HG03460 (cell line): ENCODE measurements around the gene ANO10.
"Not testable (repeated sequence)": the region's sequence is repeated elsewhere in the genome, so short reads cannot be mapped to it uniquely, and the experiment has no call there.

Experiments
- ATAC-seq: cut with Tn5 transposase; IDR thresholded peaks from one replicate; pipeline ENCODE4 v1.9.1; 2021; ENCODE audit not compliant: unreplicated experiment

ANO10 gene

GRCh38 chr3:43481375-43481774 is 140.4 kb downstream of the ANO10 start:
- ATAC-seq, result no peak

DNA sequence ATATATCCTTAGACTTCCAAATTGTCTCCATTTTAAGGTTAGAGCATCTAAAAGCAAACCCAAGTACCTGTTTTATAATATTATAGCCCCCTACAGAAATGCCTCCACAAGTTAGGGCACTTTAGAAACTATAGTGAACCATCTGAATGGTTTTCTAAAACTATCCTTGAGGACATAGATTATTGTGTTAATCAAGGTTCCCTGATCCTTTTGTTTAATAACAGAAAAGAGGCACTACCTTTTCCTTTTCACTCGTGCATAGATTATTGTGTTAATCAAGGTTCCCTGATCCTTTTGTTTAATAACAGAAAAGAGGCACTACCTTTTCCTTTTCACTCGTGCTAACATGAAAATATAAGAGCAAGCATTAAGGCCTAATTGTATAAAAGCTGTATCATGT is 143.0 kb downstream of the ANO10 start:
- ATAC-seq, result not testable (repeated sequence)

DNA sequence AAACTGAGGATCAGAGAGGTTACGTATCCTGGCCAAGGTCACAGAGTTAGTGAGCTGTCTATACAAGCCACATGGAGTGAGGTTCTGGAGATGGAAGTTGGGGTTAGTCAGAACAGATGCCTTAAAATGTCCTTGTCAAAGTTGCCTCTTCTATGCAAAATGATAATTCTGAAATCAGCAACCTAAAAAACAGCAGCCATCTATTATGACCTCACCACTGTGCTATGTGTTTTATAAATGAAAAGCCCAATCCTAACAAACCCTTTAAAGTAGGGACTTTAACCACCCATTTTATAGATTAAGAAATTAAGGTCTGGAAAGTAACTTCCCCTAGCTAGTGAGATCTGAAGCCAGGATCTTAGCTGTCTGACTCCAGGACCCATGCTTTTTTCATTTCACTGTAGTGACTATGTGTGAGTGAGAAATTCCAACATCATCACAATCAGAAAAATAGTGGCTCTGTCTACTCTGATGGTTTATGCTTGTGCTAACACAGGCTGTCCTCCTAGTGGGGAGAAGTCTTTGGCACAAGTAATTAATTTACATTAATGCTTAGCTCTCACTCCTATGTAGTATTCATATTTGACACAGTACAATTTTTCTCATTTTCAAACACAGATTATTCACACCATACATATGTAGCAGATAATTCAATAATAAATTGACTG is 143.6 kb downstream of the ANO10 start:
- no peak for ATAC-seq

GRCh38 chr3:43477600-43477999 is 144.2 kb downstream of the ANO10 start:
- no peak for ATAC-seq

- ATAC-seq, result no peak
Observed at GRCh38 chr3:43473737-43474136, 148.1 kb downstream of the ANO10 start.

GRCh38 chr3:43473244-43473643 is 148.6 kb downstream of the ANO10 start:
- ATAC-seq, result no peak

DNA sequence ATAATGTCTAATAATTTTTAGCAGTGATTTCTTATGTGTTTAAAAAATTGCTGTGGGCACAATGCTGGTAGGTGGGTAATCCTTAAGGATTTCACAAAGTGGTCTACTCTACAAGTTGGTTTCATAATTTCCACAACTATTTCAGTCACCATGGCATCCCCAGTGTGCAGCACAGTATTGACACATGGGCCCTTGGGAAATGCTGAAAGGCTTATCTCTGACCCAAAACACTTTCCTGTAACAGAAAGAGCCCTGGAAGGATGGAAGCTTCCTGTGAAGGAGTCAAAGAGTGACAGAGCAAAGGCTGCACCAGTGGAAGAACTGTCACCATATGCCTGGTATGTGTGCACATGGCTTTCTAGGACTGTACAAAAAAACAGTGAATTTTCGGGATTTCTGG is 153.7 kb downstream of the ANO10 start:
- no peak for ATAC-seq

GRCh38 chr3:43465109-43465508 is 156.7 kb downstream of the ANO10 start:
- no peak for ATAC-seq

DNA sequence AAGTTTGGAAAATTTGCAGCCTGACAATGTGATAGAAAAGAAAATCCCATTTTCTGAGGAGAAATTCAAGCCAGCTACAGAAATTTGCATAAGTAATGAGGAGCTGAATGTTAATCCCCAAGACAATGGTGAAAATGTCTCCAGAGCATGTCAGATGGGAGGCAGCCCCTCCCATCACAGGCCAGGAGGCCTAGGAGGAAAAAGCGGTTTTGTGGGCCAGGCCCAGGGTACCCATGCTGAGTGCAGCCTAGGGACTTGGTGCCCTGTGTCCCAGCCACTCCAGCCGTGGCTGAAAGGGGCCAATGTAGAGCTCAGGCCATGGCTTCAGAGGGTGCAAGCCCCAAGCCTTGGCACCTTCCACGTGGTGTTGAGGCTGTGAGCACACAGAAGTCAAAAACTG is 159.2 kb downstream of the ANO10 start:
- not testable (repeated sequence) for ATAC-seq

DNA sequence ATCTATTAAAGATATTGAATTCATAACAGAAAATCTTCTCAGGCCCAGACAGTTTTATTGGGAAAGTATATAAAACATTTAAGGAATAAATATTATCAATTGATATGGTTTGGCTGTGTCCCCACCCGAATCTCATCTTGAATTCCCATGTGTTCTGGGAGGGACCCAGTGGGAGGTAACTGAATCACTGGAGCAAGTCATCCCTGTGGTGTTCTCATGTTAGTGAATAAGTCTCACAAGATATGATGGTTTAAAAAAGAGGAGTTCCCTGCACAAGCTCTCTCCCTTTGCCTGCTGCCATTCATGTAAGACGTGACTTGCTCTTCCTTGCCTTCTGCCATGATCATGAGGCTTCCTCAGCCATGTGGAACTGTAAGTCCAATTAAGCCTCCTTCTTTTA is 160.5 kb downstream of the ANO10 start:
- no peak for ATAC-seq

DNA sequence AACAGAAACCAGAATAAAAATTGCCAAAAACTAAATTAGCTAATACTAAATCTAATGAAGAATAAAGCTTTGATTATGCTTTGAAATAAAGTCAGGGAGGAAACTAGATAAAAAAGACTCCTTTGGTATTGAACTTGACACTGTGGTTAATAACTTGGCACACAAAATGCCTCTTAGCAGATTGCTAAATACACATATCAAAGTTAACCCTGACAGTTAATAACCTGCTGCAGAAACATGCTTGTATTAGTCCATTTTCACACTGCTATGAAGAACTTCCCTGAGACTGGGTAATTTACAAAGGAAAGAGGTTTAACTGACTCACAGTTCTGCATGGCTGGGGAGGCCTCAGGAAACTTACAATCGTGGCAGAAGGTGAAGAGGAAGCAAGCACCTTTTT is 164.8 kb downstream of the ANO10 start:
- ATAC-seq, result not testable (repeated sequence)

GRCh38 chr3:43455233-43455632 is 166.6 kb downstream of the ANO10 start:
- ATAC-seq, result no peak

DNA sequence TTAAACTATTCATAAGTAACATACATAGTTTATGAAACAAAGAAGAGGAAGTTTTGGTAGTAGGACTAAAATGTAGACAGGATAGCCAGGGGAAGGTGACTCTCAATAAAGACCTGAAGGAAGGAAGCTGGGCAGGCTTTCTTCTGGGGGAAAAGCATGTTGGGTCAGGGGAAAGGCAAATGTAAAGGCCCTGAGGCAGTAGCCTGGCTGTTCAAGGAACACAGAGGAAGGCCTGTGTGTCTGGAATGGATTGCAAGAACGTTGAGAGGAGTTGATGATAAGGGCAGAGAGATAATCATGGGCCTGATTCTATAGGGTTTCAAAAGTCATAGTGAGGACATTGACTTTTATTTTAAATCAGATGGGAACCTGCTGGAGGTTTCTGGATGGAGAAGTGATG is 167.8 kb downstream of the ANO10 start:
- no peak for ATAC-seq

GRCh38 chr3:43451670-43452254 is 170.0 kb downstream of the ANO10 start:
- ATAC-seq, result no peak

GRCh38 chr3:43448098-43448497 is 173.7 kb downstream of the ANO10 start:
- no peak for ATAC-seq

GRCh38 chr3:43445820-43446219 is 176.0 kb downstream of the ANO10 start:
- ATAC-seq, result no peak

- ATAC-seq, result no peak
Observed at GRCh38 chr3:43442872-43443395, 178.9 kb downstream of the ANO10 start.

- ATAC-seq, result no peak
Observed at GRCh38 chr3:43436507-43437140, 185.2 kb downstream of the ANO10 start.

GRCh38 chr3:43435706-43436105 is 186.1 kb downstream of the ANO10 start:
- no peak for ATAC-seq

- ATAC-seq, result no peak
Observed at GRCh38 chr3:43434431-43434830, 187.4 kb downstream of the ANO10 start.

DNA sequence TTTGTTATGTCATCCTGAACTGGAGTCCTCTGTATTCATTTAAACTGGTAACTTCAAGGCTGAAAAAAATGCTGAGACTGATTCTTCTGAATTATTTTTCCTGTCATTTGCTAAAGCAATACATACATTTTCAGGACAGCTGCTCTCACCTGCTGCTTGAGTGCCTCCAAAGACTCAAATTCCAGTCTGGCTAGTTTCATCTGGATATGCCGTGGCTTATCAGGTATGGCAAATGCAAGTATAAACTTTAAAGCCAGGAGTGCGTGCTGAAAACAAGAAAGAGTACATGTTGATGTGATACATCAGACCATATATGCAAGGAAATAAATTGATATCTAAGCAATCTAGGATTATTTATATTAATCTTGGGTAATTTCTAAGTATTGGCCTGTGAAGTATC is 189.3 kb downstream of the ANO10 start:
- ATAC-seq, result no peak

GRCh38 chr3:43426388-43426787 is 195.4 kb downstream of the ANO10 start:
- ATAC-seq, result no peak
